Lower lobe of right lung (tissue), 2 donors: ENCODE measurements around the gene CHMP2A. TPM values are rescaled to one million over a fixed set of nuclear protein-coding genes. Genes with fewer than 3 reads are reported as not detected.
"Not testable (repeated sequence)": the region's sequence is repeated elsewhere in the genome, so short reads cannot be mapped to it uniquely, and the experiment has no call there.

Source experiments
- ATAC-seq, 2 donors: fragments of 200-7000 bp; cut with Tn5 transposase; one replicate each; pipeline ENCODE4 v1.9.1; 2020 to 2022; ENCODE audit warnings: mild to moderate bottlenecking in 2 of 2, moderate library complexity in 2 of 2
- DNase-seq: peaks from one replicate; pipeline ENCODE4 v3.0.0-alpha.2; 2020
- H3K27ac ChIP-seq: fragments of 200-600 bp; one replicate; pipeline ENCODE4 v1.8.0; 2022
- H3K27me3 ChIP-seq: fragments of 200-600 bp; one replicate; pipeline ENCODE4 v1.8.0; 2022; ENCODE audit warnings: low read depth
- H3K36me3 ChIP-seq: fragments of 200-600 bp; one replicate; pipeline ENCODE4 v1.8.0; 2022; ENCODE audit warnings: mild to moderate bottlenecking
- H3K4me1 ChIP-seq: fragments of 200-600 bp; one replicate; pipeline ENCODE4 v1.8.0; 2022
- H3K4me3 ChIP-seq: fragments of 200-600 bp; one replicate; pipeline ENCODE4 v1.8.0; 2022; ENCODE audit warnings: mild to moderate bottlenecking
- H3K9me3 ChIP-seq: fragments of 200-600 bp; one replicate; pipeline ENCODE4 v1.8.0; 2022
- intact Hi-C: fragments of 100-400 bp; cut with DNase I; formaldehyde crosslinking; loops from one replicate; pipeline ENCODE4 v1.11.0; 2022
- microRNA-seq: library from miRNA; unstranded; fragments of <30 nt; microRNA quantifications from one replicate; pipeline ENCODE4 v1.2.0, GENCODE V29; 2020; ENCODE audit warnings: borderline number of aligned reads
- total RNA-seq: library from RNA; stranded (reverse); fragmentation: NEBNext Ultra II Directional; extraction: Animal tissue kit (Norgen Biotek cat#: 25700); gene quantifications from one replicate; pipeline ENCODE4 v1.2.1, GENCODE V29; 2021
- TF ChIP-seq, protein P1 (sequence below): fragments of 200-600 bp; IDR thresholded peaks from one replicate; pipeline ENCODE4 v1.8.0; 2022; ENCODE audit warnings: antibody characterized with exemption, mild to moderate bottlenecking
- donor health status: DM: no; HTN: yes; CAD: no; lungs with severe emphysema.

The CHMP2A gene
- total RNA-seq, 1 donor from 2014 or later = 104 TPM

DNA sequence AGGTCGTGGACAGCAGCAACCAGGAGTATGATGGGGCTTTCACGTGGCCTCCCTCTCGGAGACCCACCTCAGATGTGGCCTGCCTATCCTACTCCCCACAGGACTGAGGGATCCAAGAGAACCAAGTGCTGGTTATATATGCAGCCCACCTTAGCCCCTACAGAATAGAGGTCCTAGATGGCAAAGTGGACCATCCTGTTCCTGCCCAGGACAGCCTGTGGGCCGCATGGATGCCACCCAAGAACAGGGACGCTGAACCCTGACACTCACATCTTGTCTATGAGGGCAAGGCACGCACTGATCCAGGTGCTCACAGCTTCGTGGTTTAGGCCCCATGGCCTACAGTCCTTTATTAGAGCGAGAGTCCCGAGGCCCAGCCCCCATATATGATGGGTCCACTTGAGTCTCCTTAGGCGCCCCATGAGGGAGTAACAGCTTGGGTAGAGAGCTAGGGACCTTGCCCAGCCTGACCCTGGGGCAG lies 41.7 kb downstream of the CHMP2A start:
- intact Hi-C loops = no loop called here
- peak overlapping the region; percentile 52 for H3K4me3 ChIP-seq
- H3K4me1 ChIP-seq = peaks cover 38% of the 10 kb centered on the region
- ATAC-seq (no peak), DNase-seq (no peak)
- peaks cover 20% of the 10 kb centered on the region for H3K36me3 ChIP-seq
- TF ChIP-seq, protein P1, sequence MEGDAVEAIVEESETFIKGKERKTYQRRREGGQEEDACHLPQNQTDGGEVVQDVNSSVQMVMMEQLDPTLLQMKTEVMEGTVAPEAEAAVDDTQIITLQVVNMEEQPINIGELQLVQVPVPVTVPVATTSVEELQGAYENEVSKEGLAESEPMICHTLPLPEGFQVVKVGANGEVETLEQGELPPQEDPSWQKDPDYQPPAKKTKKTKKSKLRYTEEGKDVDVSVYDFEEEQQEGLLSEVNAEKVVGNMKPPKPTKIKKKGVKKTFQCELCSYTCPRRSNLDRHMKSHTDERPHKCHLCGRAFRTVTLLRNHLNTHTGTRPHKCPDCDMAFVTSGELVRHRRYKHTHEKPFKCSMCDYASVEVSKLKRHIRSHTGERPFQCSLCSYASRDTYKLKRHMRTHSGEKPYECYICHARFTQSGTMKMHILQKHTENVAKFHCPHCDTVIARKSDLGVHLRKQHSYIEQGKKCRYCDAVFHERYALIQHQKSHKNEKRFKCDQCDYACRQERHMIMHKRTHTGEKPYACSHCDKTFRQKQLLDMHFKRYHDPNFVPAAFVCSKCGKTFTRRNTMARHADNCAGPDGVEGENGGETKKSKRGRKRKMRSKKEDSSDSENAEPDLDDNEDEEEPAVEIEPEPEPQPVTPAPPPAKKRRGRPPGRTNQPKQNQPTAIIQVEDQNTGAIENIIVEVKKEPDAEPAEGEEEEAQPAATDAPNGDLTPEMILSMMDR = no peak
- no peaks in the 10 kb centered on the region for H3K9me3 ChIP-seq
- H3K27ac ChIP-seq = peak overlapping the region; percentile 71
- H3K27me3 ChIP-seq = no peaks in the 10 kb centered on the region

DNA sequence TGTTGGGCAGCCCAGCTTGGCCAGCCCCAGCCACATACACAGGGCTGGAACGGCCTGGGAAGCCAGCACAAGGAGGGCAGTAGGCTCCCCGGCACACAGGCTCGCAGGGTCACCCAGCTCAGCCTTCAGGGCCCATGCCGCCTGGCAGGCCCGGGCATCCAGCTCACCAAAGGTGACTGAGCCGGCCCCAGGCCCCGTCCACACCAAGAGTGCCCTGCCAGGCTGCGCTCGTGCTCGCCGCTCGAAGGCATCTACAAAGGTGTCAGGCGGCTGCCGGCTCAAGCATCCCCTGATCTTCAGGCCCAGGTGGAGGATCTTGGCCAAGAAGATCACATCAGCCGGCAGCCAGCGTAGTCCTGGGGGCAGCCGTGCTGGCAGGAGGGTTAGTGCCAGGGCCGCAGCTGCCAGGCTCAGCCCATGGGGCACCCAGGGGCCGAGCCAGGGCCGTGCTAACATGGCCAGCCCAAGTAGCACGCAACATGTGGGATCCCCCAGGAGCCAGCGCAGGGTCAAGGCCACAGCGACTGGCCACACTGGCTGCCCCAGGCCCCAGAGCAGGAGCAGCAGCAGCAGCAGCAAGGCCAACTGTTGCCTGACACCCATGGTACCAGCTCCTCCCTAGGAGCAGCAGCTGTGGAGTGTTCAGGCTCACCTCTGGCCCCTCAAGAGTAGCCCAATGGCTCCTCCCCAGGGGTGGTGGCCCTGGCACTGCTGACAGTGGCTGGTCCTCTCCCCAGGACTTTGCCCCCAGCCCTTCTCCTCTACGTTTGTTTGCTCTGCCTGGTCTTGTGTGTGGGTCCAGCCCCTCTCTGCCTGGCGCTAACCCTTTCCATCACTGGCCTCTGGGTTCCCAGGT lies 43.3 kb downstream of the CHMP2A start, which contains the start of gene SLC27A5:
Gene SLC27A5 (minus strand): TSS at position 640 of the 856 bp plus-strand sequence. CDS start 37 bp downstream, at position 603.
- ATAC-seq (no peak), DNase-seq (no peak)
- Histone ChIP-seq H3K9me3 (peaks cover 7% of the 10 kb centered on the region), H3K4me1 (peaks cover 23% of the 10 kb centered on the region), H3K36me3 (peaks cover 11% of the 10 kb centered on the region), H3K27ac (no peak within 1 kb of the TSS), H3K27me3 (no peaks in the 10 kb centered on the region), H3K4me3 (no peak within 1 kb of the TSS)
- intact Hi-C loops = no loop called here
- TF ChIP-seq, protein P1 = no peak

DNA sequence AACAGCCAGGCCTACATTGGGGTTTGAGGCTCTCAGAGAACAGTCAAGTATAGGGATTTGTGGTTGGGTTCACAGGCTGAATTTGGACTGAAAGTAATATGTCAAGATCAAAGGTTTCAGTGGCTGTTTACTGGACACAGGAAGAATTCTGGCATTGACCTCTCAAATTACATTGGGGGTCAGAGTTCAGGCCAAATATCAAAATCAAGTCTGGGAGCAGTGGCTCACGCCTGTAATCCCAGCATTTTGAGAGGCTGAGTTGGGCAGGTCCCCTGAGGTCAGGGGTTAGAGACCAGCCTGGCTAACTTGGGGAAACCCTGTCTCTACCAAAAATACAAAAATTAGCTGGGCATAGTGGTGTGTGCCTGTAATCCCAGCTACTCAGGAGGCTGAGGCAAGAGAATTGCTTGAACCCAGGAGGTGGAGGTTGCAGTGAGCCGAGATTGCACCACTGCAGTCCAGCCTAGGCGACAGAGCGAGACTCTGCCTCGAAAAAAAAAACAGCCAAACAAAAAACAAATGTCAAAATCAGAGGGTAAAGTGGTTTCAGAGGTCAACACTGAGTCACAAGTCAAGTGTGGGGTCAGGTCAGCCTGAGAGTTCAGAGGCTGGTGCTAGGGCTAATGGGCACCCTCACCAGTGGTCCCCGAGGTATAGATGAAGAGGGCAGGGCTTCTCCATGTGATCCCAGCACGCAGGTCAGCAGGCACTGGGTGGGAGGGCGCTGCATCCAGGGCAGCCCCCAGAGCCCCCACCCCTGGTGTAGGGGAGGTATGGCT lies 44.6 kb downstream of the CHMP2A start:
- no peaks in the 10 kb centered on the region for H3K27me3 ChIP-seq
- TF ChIP-seq, protein P1 = no peak
- no peak overlapping the region for H3K27ac ChIP-seq
- H3K4me3 ChIP-seq = no peak overlapping the region
- H3K9me3 ChIP-seq = peaks cover 7% of the 10 kb centered on the region
- H3K4me1 ChIP-seq = peaks cover 15% of the 10 kb centered on the region
- no peak for ATAC-seq
- no peaks in the 10 kb centered on the region for H3K36me3 ChIP-seq
- no peak for DNase-seq
- intact Hi-C loops = no loop called here

DNA sequence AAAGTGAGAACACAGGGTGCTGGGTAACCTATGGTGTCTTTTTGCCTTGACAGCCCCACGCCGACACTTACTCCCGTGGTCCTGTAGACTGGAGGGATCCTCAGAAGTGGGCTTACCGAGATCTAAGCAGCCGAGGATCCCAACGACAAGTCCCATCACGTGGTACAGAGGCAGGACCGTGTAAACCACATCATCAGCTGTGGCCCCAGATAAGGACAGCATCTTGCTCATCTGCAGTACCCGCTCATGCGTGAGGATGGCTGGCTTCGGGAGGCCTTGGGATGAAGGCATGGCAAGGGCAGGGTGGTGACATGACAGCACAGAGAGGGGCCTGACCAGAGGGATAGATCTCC lies 45.2 kb downstream of the CHMP2A start:
- ATAC-seq (no peak), DNase-seq (no peak)
- intact Hi-C loops = no loop called here

DNA sequence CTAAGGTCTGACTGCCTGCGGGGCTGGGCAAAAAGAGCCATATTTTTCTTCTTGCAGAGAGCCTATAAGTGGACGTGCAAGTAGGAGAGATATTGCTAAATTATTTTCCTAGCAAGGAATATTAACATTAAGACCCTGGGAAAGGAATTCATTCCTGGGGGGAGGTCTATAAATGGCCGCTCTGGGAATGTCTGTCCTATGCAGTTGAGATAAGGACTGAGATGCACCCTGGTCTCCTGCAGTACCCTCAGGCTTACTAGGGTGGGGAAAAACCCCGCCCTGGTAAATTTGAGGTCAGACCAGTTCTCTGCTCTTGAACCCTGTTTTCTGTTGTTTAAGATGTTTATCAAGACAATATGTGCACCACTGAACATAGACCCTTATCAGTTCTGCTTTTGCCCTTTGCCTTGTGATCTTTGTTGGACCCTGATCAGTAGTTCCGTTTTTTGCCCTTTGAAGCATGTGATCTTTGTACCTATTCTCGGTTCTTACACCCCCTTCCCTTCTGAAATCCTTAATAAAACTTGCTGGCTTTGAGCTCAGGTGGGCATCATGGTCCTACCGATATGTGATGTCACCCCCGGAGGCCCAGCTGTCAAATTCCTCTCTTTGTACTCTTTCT lies 47.2 kb downstream of the CHMP2A start:
- H3K4me1 ChIP-seq, H3K27ac ChIP-seq, H3K36me3 ChIP-seq, H3K27me3 ChIP-seq, intact Hi-C loops, H3K9me3 ChIP-seq, ATAC-seq, DNase-seq, H3K4me3 ChIP-seq: not testable (repeated sequence)

More for the DNA sequence above, 45.2 kb downstream of the CHMP2A start:
- Histone ChIP-seq H3K27ac (no peak overlapping the region), H3K36me3 (no peaks in the 10 kb centered on the region), H3K27me3 (no peaks in the 10 kb centered on the region), H3K4me1 (peaks cover 14% of the 10 kb centered on the region), H3K9me3 (peaks cover 7% of the 10 kb centered on the region), H3K4me3 (no peak overlapping the region)
- TF ChIP-seq, protein P1 = no peak

Small RNA genes within 50 kb of the gene (microRNA-seq; reads per million reads assigned to microRNA genes)
- gene MIR6807 = not detected

Other genes with a start within 250 kb of the CHMP2A start
- 31.6 TPM for gene ERVK3-1, start 249.7 kb downstream of the CHMP2A start, total RNA-seq
- 3.6 TPM for gene ZSCAN22, start 228.1 kb downstream of the CHMP2A start, total RNA-seq
- gene A1BG, start 201.6 kb downstream of the CHMP2A start, total RNA-seq = 14.0 TPM
- gene ZNF497, start 192.4 kb downstream of the CHMP2A start, total RNA-seq = 2.5 TPM
- gene ZNF837, start 174.1 kb downstream of the CHMP2A start, total RNA-seq = 1.2 TPM
- gene RPS5, start 167.8 kb downstream of the CHMP2A start, total RNA-seq = 770 TPM
- not detected for gene RNF225, start 159.4 kb downstream of the CHMP2A start, total RNA-seq
- gene ZNF584, start 146.5 kb downstream of the CHMP2A start, total RNA-seq = 10.0 TPM
- 7.4 TPM for gene ZNF132, start 115.0 kb downstream of the CHMP2A start, total RNA-seq
- 8.3 TPM for gene ZNF324B, start 103.5 kb downstream of the CHMP2A start, total RNA-seq
- gene ZNF324, start 88.0 kb downstream of the CHMP2A start, total RNA-seq = 10.0 TPM
- gene ZNF446, start 78.8 kb downstream of the CHMP2A start, total RNA-seq = 9.1 TPM
- 6.6 TPM for gene SLC27A5, start 43.1 kb downstream of the CHMP2A start, total RNA-seq
- 14.1 TPM for gene ZBTB45, start 35.3 kb downstream of the CHMP2A start, total RNA-seq
- gene TRIM28, start 11.0 kb downstream of the CHMP2A start, total RNA-seq = 233 TPM
- gene UBE2M, start 3.5 kb upstream of the CHMP2A start, total RNA-seq = 50.4 TPM
- gene MZF1, start 18.2 kb upstream of the CHMP2A start, total RNA-seq = 50.7 TPM